Heart left ventricle (tissue), 13 donors: ENCODE measurements around the gene SPRY2.

Experiments
- POLR2A ChIP-seq, 2 donors: fragments of 450-650 bp; IDR thresholded peaks; one replicate each; pipeline ENCODE4 v1.6.1; 2017; ENCODE audit warnings: antibody characterized with exemption in 2 of 2, mild to moderate bottlenecking in 2 of 2, moderate library complexity in 2 of 2
- TF ChIP-seq, protein P1 (sequence below), 12 donors: fragments of 200-600 bp; sonication (generic) in 4 of 12; IDR thresholded peaks; one replicate each; pipeline versions ENCODE4 v1.5.0 to v1.8.0; 2018 to 2022; ENCODE audit warnings: antibody characterized with exemption in 12 of 12, mild to moderate bottlenecking in 5 of 12
- donor health status: ischemic (EF 13 %, LVEDD 7.1; RV severe dilation, severe dysfunction).
- donor health status: DM: no; HTN: yes; CAD: no.
- donor health status: DM: no; HTN: no; CAD: no.
- donor health status: ischemic (EF 25% LVEDD 6.9; RV normal size, moderate dysfunction).
- donor health status: ischemic (EF 25% LVEDD 5.7; RV mildly dilated, moderate dysfunction).
- donor health status: ischemic (EF 35%, LVEDD 5.7; RV mildly dilated, moderate dysfunction).
- donor health status: nonischemic (EF 11% LVEDD 7.7; RV severe dilation, severe dysfunction).
- donor health status: DM: yes; HTN: yes; CAD: no.
- donor health status: PGD.
- donor health status: ischemic (EF 29% LVEDD 5.4; RV normal size, mild dysfunction).
- donor health status: nonischemic (EF 23%, LVEDD 6.1; RV moderate dilation, normal function).

- TF ChIP-seq, protein P1, sequence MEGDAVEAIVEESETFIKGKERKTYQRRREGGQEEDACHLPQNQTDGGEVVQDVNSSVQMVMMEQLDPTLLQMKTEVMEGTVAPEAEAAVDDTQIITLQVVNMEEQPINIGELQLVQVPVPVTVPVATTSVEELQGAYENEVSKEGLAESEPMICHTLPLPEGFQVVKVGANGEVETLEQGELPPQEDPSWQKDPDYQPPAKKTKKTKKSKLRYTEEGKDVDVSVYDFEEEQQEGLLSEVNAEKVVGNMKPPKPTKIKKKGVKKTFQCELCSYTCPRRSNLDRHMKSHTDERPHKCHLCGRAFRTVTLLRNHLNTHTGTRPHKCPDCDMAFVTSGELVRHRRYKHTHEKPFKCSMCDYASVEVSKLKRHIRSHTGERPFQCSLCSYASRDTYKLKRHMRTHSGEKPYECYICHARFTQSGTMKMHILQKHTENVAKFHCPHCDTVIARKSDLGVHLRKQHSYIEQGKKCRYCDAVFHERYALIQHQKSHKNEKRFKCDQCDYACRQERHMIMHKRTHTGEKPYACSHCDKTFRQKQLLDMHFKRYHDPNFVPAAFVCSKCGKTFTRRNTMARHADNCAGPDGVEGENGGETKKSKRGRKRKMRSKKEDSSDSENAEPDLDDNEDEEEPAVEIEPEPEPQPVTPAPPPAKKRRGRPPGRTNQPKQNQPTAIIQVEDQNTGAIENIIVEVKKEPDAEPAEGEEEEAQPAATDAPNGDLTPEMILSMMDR (IDR thresholded peaks at IDR 0.05) = no peak
- TF ChIP-seq POLR2A (IDR thresholded peaks at IDR 0.05) = no peak
Observed at GRCh38 chr13:80389073-80390038, 48.4 kb upstream of the SPRY2 start.
